Measurements from ENCODE around the gene CLIC1.
A peak's percentile ranks its signal among the peaks of the same experiment; 100 is the strongest.

CLIC1 gene

DNA sequence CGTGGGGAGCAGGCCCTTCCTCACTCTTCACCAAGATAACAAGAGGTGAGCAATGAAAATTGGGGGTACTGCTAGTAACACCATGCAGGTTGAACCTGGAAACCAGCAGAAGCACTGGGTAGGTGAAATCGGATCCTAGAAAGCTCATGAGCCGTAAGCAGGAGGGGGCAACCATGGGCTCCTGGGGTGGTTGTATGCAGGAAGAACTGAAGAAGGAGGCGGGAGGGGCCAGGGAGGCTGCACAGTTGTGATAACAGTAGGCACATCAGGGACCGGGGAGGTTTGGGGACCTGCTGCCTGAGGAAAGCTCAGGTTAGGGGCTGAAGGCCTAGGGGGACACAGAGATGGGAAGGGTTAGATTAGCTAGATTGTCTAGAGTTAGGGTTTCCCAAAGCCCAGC lies 49.8 kb downstream of the CLIC1 start:
- no peak overlapping the region for H3K4me3 ChIP-seq (ENCODE audit: low read depth, low read length)
- TF ChIP-seq, protein P1, sequence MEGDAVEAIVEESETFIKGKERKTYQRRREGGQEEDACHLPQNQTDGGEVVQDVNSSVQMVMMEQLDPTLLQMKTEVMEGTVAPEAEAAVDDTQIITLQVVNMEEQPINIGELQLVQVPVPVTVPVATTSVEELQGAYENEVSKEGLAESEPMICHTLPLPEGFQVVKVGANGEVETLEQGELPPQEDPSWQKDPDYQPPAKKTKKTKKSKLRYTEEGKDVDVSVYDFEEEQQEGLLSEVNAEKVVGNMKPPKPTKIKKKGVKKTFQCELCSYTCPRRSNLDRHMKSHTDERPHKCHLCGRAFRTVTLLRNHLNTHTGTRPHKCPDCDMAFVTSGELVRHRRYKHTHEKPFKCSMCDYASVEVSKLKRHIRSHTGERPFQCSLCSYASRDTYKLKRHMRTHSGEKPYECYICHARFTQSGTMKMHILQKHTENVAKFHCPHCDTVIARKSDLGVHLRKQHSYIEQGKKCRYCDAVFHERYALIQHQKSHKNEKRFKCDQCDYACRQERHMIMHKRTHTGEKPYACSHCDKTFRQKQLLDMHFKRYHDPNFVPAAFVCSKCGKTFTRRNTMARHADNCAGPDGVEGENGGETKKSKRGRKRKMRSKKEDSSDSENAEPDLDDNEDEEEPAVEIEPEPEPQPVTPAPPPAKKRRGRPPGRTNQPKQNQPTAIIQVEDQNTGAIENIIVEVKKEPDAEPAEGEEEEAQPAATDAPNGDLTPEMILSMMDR (IDR thresholded peaks at IDR 0.05; ENCODE audit: low read depth, low read length): no peak

DNA sequence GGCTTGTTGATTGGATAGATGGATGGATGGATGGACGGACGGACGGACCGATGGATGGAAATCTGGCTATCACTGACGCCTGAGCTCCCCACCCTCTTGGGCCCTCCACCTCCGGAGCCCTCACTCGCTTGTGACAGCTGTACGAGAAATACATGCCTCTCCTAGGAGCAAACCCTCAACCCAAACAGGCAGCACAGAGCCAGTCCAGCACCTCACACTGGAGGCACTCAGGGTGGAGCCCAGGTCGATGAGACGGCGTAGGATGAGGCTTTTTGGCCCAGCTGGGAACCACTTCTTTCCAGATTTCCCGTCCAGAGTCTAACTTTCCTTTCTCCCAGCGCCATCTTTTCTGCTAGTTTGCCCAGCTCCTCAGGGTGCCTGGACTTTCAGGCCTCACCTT lies 52.7 kb downstream of the CLIC1 start:
- TF ChIP-seq, protein P1 (IDR thresholded peaks at IDR 0.05; ENCODE audit: low read depth, low read length): no peak
- no peak overlapping the region for H3K4me3 ChIP-seq (ENCODE audit: low read depth, low read length)

DNA sequence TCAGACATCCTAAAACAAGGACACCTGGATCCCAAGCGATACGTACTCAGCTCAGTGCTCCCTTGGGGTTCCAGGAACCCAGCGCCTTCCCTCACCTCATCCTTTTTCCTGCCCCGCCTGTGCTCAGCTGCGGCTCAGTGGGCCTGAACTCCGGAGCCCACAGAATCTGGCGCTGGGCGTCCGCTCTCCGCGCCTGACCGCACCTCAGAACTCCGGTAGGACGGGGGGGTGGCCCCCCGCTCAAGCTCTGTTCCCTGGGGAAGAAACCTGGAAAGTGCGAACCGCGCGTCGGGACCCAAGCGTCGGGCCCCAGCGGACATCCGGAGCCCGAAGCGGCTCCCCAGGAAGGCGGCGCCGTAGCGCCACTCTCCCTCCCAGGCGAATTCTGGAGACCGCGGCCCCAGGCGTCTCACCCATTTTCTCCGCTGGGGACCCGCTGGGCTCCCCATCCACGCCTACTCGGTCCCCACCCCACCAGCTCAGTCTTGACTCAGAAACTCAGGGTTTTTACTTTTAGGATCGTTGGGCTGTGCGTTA lies 55.1 kb downstream of the CLIC1 start:
- H3K4me3 ChIP-seq (ENCODE audit: low read depth, low read length): peak overlapping the region; percentile 57
- TF ChIP-seq, protein P1 (IDR thresholded peaks at IDR 0.05; ENCODE audit: low read depth, low read length): no peak
